SU-DHL-6 (cell line): Measurements from ENCODE around the gene TMC6.

Experiments
- H2AFZ ChIP-seq: fragments of 200-600 bp; sonication (generic); 2 replicates; pipeline ENCODE4 v1.6.1; 2014; ENCODE audit warnings: low read depth, mild to moderate bottlenecking, moderate library complexity, mixed read lengths, antibody characterized with exemption, low read length; ENCODE audit not compliant: severe bottlenecking
- H3F3A ChIP-seq: fragments of 200-600 bp; shearing (Covaris generic); 2 replicates; pipeline ENCODE4 v1.6.0; 2016; ENCODE audit warnings: antibody characterized with exemption, mild to moderate bottlenecking; ENCODE audit not compliant: insufficient read depth
- H3K27ac ChIP-seq: fragments of 200-600 bp; sonication (generic); 2 replicates; pipeline ENCODE4 v1.5.1; 2016; ENCODE audit warnings: low read depth, mild to moderate bottlenecking, low read length, moderate library complexity, mixed read lengths
- H3K27me3 ChIP-seq: fragments of 200-600 bp; sonication (generic), shearing (Covaris generic); 2 replicates; pipeline ENCODE4 v1.6.0; 2014; ENCODE audit warnings: mild to moderate bottlenecking, low read length
- H3K36me3 ChIP-seq: fragments of 200-600 bp; sonication (generic); 2 replicates; pipeline ENCODE4 v1.6.1; 2014; ENCODE audit warnings: mild to moderate bottlenecking, low read length, mixed read lengths
- H3K4me2 ChIP-seq: fragments of 300-600, 200-600 bp; shearing (Covaris generic), sonication (generic); 2 replicates; pipeline ENCODE4 v1.6.0; 2014; ENCODE audit warnings: low read length, low read depth, mild to moderate bottlenecking; ENCODE audit not compliant: poor library complexity, severe bottlenecking
- H3K4me3 ChIP-seq: fragments of 200-600 bp; sonication (generic); 2 replicates; pipeline ENCODE4 v1.5.1; 2014; ENCODE audit warnings: antibody characterized with exemption, low read length, mild to moderate bottlenecking, mixed read lengths; ENCODE audit not compliant: insufficient read depth, poor library complexity, severe bottlenecking
- H3K79me2 ChIP-seq: fragments of 200-600 bp; sonication (generic); 2 replicates; pipeline ENCODE4 v1.6.1; 2014; ENCODE audit warnings: mild to moderate bottlenecking, low read length, moderate library complexity; ENCODE audit not compliant: insufficient read depth
- H3K9ac ChIP-seq: fragments of 200-600 bp; sonication (generic); 2 replicates; pipeline ENCODE4 v1.7.0; 2014; ENCODE audit warnings: mild to moderate bottlenecking, low read length
- H3K9me2 ChIP-seq: fragments of 200-600 bp; sonication (generic); replicated peaks from 2 replicates; pipeline ENCODE4 v1.6.1; 2014; ENCODE audit warnings: low read length; ENCODE audit not compliant: insufficient read depth
- H3K9me3 ChIP-seq: fragments of 200-600 bp; sonication (generic); 2 replicates; pipeline ENCODE4 v1.6.1; 2014; ENCODE audit warnings: low read length, mixed read lengths; ENCODE audit not compliant: insufficient read depth
- H4K20me1 ChIP-seq: fragments of 200-600 bp; sonication (generic); 2 replicates; pipeline ENCODE4 v1.6.1; 2014; ENCODE audit warnings: low read depth, mild to moderate bottlenecking, antibody characterized with exemption, low read length, moderate library complexity, mixed read lengths
- CTCF ChIP-seq: fragments of 200-600 bp; sonication (generic); IDR thresholded peaks from one replicate; pipeline ENCODE4 v1.5.1; 2017; ENCODE audit warnings: antibody characterized with exemption, mild to moderate bottlenecking, low read length, moderate library complexity; ENCODE audit not compliant: insufficient read depth, poor library complexity, severe bottlenecking
- EZH2phosphoT487 ChIP-seq: fragments of 200-600 bp; sonication (generic), shearing (Covaris generic); conservative IDR thresholded peaks from 2 replicates; pipeline ENCODE4 v1.6.1; 2018; ENCODE audit warnings: mild to moderate bottlenecking, antibody characterized with exemption, low read length, moderate library complexity, mixed read lengths

Gene TMC6

GRCh38 chr17:78081551-78081950 is 47.0 kb downstream of the TMC6 start:
- Histone ChIP-seq H3K9ac (no peak overlapping the region), H3K4me2 (no peak overlapping the region), H2AFZ (no peak overlapping the region), H3K9me3 (no peaks in the 10 kb centered on the region), H3K36me3 (no peaks in the 10 kb centered on the region), H3K79me2 (no peaks in the 10 kb centered on the region), H3K27ac (no peak overlapping the region), H3F3A (no peaks in the 10 kb centered on the region), H3K4me3 (no peak overlapping the region), H4K20me1 (no peaks in the 10 kb centered on the region), H3K27me3 (0 out of 2 replicates have a peak, but pooled peaks cover 4% of the 10 kb centered on the region), H3K9me2 (no peaks in the 10 kb centered on the region)
- TF ChIP-seq EZH2phosphoT487 (no peak), CTCF (no peak)

GRCh38 chr17:78079253-78079652 is 49.3 kb downstream of the TMC6 start:
- Histone ChIP-seq H4K20me1 (no peaks in the 10 kb centered on the region), H3K27me3 (0 out of 2 replicates have a peak, but pooled peaks cover 4% of the 10 kb centered on the region)
- TF ChIP-seq EZH2phosphoT487, result no peak
- no peak for TF ChIP-seq CTCF

GRCh38 chr17:78075545-78075944 is 53.0 kb downstream of the TMC6 start:
- TF ChIP-seq EZH2phosphoT487 (no peak), CTCF (no peak)
- Histone ChIP-seq H3K36me3 (no peaks in the 10 kb centered on the region), H3K9me2 (no peaks in the 10 kb centered on the region), H3K79me2 (no peaks in the 10 kb centered on the region), H3K4me2 (no peak overlapping the region), H2AFZ (no peak overlapping the region), H3K9me3 (no peaks in the 10 kb centered on the region), H3K27ac (no peak overlapping the region), H3K4me3 (no peak overlapping the region), H3K27me3 (0 out of 2 replicates have a peak, but pooled peaks cover 4% of the 10 kb centered on the region), H3F3A (no peaks in the 10 kb centered on the region), H3K9ac (no peak overlapping the region), H4K20me1 (no peaks in the 10 kb centered on the region)

More at GRCh38 chr17:78079253-78079652, 49.3 kb downstream of the TMC6 start:
- Histone ChIP-seq H3K27ac (no peak overlapping the region), H3F3A (no peaks in the 10 kb centered on the region), H3K4me2 (no peak overlapping the region), H2AFZ (no peak overlapping the region), H3K9me2 (no peaks in the 10 kb centered on the region), H3K9ac (no peak overlapping the region), H3K4me3 (no peak overlapping the region), H3K79me2 (no peaks in the 10 kb centered on the region), H3K36me3 (no peaks in the 10 kb centered on the region), H3K9me3 (no peaks in the 10 kb centered on the region)
